Hepatic stellate cell (primary cell): ENCODE measurements around the gene YY1.

Experiments
- DNase-seq: peaks from one replicate; pipeline ENCODE4 v3.0.0; 2011; ENCODE audit warnings: low spot score

Gene YY1

DNA sequence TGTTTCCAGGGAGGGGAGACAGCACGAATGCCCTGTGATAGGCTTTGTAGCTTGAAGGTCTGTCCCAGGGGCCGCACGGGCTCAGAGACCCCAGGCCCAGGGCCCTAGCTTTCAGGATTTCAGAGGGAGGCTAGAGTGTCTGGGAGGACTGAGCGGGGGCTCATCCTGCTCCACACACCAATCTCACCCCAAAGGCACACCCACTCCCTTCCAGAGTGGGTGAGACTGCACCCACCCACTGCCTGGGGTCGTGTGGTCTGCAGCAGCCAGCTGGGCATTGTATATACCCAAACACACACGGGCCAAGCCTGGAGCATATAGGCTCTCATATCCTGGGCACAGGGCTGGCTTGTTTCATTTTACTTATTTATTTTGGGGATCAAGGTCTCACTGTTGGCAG lies 78.4 kb downstream of the YY1 start:
- no peak for DNase-seq

DNA sequence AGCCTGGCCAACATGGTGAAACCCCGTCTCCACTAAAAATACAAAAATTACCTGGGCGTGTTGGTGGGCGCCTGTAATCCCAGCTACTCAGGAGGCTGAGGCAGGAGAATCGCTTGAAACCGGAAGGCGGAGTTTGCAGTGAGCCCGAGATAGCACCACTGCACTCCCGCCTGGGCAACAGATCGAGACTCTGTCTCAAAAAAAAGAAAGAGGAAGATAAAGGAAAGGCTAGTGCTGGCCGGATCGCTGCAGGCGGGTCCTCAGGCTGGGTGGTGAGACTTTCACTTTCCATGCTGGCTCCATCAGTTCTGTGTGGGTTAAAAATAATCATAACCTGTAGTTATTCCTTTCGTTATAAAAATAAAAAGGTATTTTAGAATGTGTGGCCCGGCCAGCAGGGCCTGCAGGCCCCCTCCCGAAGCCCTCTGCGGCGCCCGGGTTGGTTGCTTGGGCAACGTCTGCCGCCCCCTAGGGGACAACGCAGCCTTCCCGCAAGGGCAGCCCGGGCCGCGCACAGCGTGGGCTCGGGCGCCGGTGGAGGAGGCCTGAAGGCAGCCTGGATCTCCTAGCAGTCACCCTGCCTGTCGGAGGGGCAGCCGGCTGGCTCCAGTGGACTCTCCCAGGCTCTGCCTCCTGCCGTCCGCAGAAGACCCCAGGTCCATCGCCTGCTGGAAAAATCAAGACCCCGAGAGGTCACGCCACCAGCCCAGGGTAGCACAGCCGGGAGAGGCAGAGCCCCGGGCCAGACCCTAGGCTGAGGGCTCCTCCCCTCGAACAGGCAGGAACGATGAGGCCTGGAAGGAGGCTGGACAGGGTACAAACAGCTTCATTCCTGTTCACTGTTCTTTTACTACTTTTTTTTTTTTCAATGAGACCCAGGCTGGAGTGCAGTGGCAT lies 79.2 kb downstream of the YY1 start:
- DNase-seq = peak; percentile 89

DNA sequence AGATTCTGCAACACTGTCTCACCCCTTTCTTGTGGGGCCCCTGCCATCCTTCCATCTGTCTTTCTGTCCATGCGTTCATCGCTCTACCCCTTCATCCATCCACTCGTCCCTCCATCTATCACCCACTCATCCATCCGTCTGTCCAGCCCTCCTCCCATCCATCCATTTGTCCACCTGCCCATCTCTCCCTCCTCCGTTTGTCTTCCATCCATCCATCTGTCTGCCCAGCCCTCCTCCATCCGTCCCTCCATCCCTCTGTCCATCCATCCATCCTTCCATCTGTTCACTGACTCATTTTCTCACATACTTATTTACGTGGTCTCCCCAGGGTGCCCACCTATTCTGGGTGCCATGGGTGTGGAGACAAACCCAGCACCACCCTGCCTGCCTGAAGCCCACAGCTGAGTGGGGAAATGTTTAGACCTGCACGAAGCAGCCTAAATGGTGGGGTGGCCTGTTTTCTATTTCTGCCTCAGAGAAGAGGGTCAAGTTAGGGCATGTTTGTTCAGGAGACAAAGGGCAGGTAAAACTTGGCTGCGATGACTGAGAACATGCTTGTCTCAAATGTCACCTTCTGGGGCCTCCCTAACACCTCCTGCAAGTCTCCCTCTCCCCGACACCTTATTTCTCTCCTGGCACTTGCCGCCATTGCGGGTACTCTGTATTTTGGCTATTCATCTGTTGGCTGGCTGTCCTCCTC lies 81.4 kb downstream of the YY1 start:
- no peak for DNase-seq

DNA sequence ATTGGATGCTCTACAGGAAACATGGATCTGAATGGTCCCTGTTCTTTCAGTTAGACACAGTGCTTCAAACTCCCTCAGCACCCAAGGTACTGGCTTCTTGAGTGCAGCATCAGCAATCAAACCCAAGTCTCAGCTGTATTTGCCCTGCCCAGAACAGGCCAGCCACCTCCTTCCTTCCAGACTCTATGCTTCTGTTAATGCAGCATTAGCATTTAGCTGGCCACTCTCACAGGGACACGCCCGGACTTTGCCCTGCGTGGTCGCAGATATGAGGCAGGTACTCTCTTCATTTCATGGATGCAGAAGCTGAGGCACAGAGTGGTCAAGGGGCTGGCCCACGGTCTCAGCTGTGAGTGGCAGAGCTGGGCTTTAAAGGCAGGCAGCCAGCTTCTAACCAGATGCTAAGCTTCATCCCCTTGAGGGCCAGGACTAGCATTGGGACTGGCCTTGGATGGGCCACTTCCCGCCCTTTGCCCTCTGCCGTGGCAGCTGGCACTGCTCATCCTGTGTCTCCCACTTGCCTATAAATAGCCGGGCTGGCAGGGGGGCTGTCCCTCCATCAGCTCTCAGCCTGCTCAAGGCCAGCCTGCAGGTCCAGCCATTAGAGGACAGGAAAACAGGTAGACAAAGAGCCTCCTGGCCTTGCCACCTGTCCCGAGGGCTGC lies 82.7 kb downstream of the YY1 start:
- DNase-seq = no peak

DNA sequence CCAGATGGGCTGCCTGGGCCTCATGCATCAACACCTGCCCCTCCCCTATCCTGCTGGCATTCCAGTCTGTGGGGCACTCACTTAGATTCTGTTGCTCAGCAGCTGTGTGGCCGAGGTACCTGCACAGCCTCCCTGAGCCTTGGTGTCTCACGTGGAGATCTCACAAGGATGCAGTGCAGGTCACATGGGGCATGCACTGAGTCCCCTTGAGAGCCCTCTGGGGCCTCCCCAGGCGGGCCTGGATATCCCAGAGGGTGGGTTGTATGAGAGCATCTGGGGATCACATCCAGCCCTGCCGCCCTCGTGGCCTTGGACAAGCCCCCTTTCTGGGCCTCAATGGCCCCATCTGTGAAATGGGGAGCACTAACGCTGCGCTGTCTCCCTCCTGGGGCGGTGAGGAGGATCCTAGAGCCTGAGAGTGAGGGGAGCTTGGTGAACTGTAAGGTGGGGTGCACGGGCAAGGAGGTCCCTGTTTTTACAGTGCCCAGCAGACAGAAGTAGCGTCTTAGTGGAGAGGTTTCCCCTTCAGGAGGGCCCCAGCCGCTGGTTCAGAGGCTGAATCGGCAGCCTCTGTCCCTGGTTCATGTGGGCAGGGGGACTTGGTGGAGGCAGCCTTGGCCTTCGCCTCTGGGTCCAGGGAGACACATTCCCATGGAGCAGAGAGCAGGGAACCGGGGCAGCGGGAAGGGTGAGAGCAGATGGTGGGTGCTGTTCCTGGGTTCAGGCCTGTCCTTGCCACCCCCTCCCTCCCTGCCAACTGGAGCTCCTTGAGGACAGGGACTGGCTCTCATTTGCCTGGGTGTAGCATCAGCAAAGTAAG lies 83.4 kb downstream of the YY1 start:
- DNase-seq = no peak

GRCh38 chr14:100323121-100323941 lies 84.4 kb downstream of the YY1 start, which contains the start of gene SLC25A47:
SLC25A47 (plus strand) TSS chr14:100323339; CDS start chr14:100323415, 76 bp downstream.
- no peak for DNase-seq

DNA sequence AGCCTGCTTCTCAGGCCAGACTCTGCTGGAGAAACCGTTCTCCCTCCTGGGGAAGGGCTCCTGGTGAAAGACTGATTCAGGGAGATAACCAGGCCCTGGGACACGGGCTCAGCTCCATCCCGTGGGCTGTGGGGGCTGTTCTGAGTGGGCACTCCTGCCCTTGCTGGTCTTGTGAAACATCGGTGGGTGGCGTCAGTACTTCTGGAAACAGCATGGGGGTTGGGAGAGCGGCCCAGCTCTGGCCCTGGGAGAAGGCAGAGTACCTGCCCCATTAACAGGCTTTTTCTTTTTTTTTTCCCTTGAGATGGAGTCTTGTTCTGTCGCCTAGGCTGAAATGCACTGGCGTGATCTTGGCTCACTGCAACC lies 85.0 kb downstream of the YY1 start:
- no peak for DNase-seq

DNA sequence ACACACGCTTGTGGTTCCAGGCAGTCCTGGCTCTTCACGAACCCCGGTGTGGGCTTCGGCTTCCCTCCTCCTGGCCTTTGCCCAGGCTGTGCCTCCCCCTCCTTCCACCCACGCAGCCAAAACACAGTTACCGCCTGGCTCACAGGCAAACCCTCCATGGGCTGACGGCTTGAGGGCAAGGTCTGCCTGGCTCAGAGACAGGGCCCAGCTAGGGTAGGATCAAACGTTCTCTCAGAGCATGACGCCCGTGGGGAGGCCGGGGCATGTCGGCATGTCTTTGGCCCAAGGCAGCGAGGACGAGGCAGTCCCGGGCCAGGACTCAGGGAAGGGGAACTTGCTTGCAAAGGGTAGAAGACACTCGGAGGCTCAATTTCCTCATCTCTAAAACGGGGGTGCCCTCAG lies 86.3 kb downstream of the YY1 start:
- no peak for DNase-seq

GRCh38 chr14:100325958-100326357 lies 87.0 kb downstream of the YY1 start:
- no peak for DNase-seq

GRCh38 chr14:100327128-100327527 lies 88.2 kb downstream of the YY1 start:
- DNase-seq = no peak

GRCh38 chr14:100328495-100329163 lies 89.7 kb downstream of the YY1 start:
- DNase-seq = no peak

- DNase-seq = no peak
These were observed 90.5 kb downstream of the YY1 start for GRCh38 chr14:100329233-100330006.

DNA sequence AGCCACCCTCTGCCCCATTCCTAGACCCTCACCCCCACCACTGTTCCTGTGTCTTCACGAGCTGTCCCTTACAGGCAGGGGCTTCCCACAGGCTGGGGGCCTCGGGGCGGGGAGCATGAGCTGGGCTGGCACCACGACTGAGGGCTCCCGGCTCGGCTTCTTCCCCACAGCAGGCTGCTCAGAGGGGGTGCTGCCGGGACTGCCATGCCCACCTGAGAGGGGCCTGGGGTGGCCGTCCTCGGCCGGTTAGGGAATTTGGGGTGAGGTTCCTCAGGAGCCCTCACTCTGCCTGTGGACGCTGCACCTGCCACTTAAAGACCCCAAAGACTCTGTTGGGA lies 91.0 kb downstream of the YY1 start:
- DNase-seq = no peak

GRCh38 chr14:100330388-100330931 lies 91.5 kb downstream of the YY1 start:
- no peak for DNase-seq

GRCh38 chr14:100332071-100332639 lies 93.2 kb downstream of the YY1 start:
- no peak for DNase-seq
